ENCODE measurements around the gene KDM2B.

Gene KDM2B

GRCh38 chr12:121515615-121516014 is 65.2 kb downstream of the KDM2B start:
- Histone ChIP-seq H3K4me3 (replicated peaks; ENCODE audit: low read depth, low read length) (no peak overlapping the region), H3K27me3 (replicated peaks; ENCODE audit: control insufficient read depth, insufficient read depth, low read length) (no peaks in the 10 kb centered on the region), H3K36me3 (ENCODE audit: control insufficient read depth, insufficient read depth, low read length) (peaks cover 35% of the 10 kb centered on the region)
- TF ChIP-seq CTCF (IDR thresholded peaks at IDR 0.05; ENCODE audit: insufficient read depth, low read length, poor library complexity, severe bottlenecking): no peak
- no peak for DNase-seq (ENCODE audit: extremely low read depth, insufficient read length)

GRCh38 chr12:121514184-121514742 is 66.6 kb downstream of the KDM2B start:
- no peak for TF ChIP-seq CTCF (IDR thresholded peaks at IDR 0.05; ENCODE audit: insufficient read depth, low read length, poor library complexity, severe bottlenecking)
- DNase-seq (ENCODE audit: extremely low read depth, insufficient read length): peak; percentile 72
- Histone ChIP-seq H3K4me3 (replicated peaks; ENCODE audit: low read depth, low read length) (no peak overlapping the region), H3K36me3 (ENCODE audit: control insufficient read depth, insufficient read depth, low read length) (peaks cover 34% of the 10 kb centered on the region), H3K27me3 (replicated peaks; ENCODE audit: control insufficient read depth, insufficient read depth, low read length) (no peaks in the 10 kb centered on the region)

- Histone ChIP-seq H3K27me3 (replicated peaks; ENCODE audit: control insufficient read depth, insufficient read depth, low read length) (no peaks in the 10 kb centered on the region), H3K4me3 (replicated peaks; ENCODE audit: low read depth, low read length) (no peak overlapping the region), H3K36me3 (ENCODE audit: control insufficient read depth, insufficient read depth, low read length) (peaks cover 31% of the 10 kb centered on the region)
- DNase-seq (ENCODE audit: extremely low read depth, insufficient read length): peak; percentile 74
- no peak for TF ChIP-seq CTCF (IDR thresholded peaks at IDR 0.05; ENCODE audit: insufficient read depth, low read length, poor library complexity, severe bottlenecking)
Measured at GRCh38 chr12:121513464-121514183, 67.2 kb downstream of the KDM2B start.

- Histone ChIP-seq H3K4me3 (replicated peaks; ENCODE audit: low read depth, low read length) (no peak overlapping the region), H3K36me3 (ENCODE audit: control insufficient read depth, insufficient read depth, low read length) (peaks cover 29% of the 10 kb centered on the region), H3K27me3 (replicated peaks; ENCODE audit: control insufficient read depth, insufficient read depth, low read length) (no peaks in the 10 kb centered on the region)
- no peak for TF ChIP-seq CTCF (IDR thresholded peaks at IDR 0.05; ENCODE audit: insufficient read depth, low read length, poor library complexity, severe bottlenecking)
- no peak for DNase-seq (ENCODE audit: extremely low read depth, insufficient read length)
Measured at GRCh38 chr12:121512561-121512960, 68.3 kb downstream of the KDM2B start.

GRCh38 chr12:121511916-121512315 is 68.9 kb downstream of the KDM2B start:
- Histone ChIP-seq H3K36me3 (ENCODE audit: control insufficient read depth, insufficient read depth, low read length) (peaks cover 30% of the 10 kb centered on the region), H3K4me3 (replicated peaks; ENCODE audit: low read depth, low read length) (no peak overlapping the region), H3K27me3 (replicated peaks; ENCODE audit: control insufficient read depth, insufficient read depth, low read length) (no peaks in the 10 kb centered on the region)
- DNase-seq (ENCODE audit: extremely low read depth, insufficient read length): no peak
- TF ChIP-seq CTCF (IDR thresholded peaks at IDR 0.05; ENCODE audit: insufficient read depth, low read length, poor library complexity, severe bottlenecking): no peak

All from GM06990 (cell line).